GM18909 (cell line): ENCODE measurements around the gene KCTD14.
"Not testable (repeated sequence)": the region's sequence is repeated elsewhere in the genome, so short reads cannot be mapped to it uniquely, and the experiment has no call there.

Experiments used
- ATAC-seq: cut with Tn5 transposase; IDR thresholded peaks from one replicate; pipeline ENCODE4 v1.9.1; 2021; ENCODE audit warnings: mild to moderate bottlenecking; ENCODE audit not compliant: unreplicated experiment, poor library complexity

The KCTD14 gene

DNA sequence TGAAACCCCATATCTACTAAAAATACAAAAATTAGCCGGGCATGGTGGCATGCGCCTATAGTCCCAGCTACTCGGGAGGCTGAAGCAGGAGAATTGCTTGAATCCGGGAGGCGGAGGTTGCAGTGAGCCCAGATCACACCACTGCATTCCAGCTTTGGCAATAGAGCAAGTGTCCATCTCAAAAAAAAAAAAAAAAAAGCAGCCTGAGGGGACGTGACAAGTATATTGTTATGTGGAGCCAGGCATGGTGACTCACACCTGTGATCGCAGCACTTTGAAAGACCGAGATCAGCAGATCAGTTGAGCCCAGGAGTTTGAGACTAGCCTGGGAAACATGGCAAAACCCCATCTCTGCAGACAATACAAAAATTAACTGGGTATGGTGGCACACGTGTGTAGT lies 5.3 kb upstream of the KCTD14 start:
- ATAC-seq: not testable (repeated sequence)

DNA sequence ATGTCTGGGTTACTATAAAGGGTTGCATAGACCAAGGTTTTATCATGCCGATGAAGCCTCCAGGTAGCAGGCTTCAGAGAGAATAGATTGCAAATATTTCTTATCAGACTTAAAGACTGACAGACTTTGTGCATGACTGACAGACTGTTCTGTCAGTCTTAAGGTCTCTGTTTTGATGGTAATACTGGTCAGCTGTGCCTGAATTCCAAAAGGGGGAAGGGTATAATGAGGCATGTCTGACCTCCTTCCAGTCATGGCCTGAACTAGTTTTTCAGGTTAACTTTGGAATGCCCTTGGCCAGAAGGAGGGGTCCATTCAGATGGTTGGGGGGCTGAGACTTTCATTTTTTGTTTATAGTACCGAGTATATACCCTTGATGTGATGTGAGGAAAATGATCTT lies 4.7 kb upstream of the KCTD14 start:
- ATAC-seq: no peak

DNA sequence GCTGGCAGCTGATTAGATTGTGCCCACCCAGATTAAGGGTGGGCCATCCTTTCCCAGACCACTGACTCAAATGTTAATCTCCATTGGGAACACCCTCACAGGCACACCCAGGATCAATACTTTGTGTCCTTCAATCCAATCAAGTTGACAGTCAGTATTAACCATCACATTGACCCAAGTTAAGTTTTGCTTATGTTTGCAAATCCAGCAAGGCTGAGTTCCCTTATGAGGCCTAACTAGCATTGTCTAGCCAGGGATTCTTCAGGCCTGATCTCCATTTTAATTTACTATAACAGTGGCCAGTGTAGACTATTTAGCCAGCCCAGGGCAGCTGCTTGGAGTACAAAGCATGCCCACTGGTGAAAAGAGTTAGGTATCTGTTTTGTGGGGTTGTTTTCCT lies 2.3 kb upstream of the KCTD14 start:
- no peak for ATAC-seq

- no peak for ATAC-seq
Measured at GRCh38 chr11:78023426-78023825, 350 bp upstream of the KCTD14 start.

DNA sequence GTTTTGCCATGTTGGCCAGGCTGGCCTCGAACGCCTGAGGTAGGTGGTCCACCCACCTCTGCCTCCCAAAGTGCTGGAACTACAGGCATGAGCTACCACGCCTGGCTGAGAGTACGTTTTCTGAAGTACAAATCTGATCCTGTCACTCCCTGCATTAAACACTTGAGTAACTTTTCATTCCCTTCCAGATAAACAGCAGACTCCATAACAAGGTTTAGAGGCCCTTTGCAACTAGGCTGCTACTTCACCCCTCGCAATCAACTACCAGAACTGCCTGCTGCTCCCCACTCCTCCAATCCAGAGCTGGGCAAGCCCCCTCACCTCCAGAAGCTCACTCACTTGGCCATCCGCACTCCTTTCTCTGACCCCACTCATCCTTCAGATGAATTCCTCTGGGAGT lies 1.5 kb downstream of the KCTD14 start:
- no peak for ATAC-seq

GRCh38 chr11:78020246-78020645 lies 2.8 kb downstream of the KCTD14 start:
- no peak for ATAC-seq

DNA sequence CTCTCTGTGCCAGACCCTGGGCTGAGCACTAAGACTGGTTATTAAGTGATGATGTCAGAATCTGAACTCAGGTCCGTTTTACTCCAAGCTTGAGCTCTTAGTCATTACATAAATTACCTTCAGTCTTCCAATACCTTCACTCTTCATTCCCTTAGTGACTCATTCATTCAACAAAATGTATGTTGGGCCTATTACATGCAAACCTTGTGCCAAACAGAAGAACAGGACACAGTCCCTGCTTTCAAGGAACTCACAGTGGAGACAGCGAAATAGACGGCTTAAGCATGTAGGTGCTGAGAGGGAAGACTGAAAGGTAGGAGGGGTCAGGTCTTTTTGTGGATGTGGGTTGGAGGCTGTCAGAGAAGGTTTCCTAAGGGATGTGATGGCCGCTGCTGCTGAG lies 3.3 kb downstream of the KCTD14 start:
- ATAC-seq: no peak

GRCh38 chr11:78015878-78016277 lies 7.2 kb downstream of the KCTD14 start:
- no peak for ATAC-seq

DNA sequence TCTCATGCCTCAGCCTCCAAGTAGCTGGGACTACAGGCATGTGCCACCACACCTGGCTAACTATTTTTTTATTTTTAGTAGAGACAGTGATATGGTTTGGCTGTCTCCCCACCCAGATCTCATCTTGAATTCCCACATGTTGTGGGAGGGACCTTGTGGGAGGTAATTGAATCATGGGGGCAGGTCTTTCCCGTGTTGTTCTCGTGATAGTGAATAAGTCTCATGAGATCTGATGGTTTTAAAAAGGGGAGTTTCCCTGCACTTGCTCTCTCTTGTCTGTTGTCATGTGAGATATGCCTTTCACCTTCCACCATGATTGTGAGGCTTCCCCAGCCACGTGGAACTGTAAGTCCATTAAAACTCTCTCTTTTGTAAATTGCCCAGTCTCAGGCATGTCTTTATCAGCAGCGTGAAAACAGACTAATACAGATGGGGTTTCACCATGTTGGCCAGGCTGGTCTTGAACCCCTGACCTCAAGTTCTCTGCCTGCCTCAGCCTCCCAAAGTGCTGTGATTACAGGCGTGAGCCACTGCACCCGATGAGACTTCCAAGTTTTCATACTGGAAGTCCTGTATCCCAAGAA lies 8.0 kb downstream of the KCTD14 start:
- ATAC-seq: not testable (repeated sequence)

GRCh38 chr11:78011301-78011700 lies 11.8 kb downstream of the KCTD14 start:
- no peak for ATAC-seq

DNA sequence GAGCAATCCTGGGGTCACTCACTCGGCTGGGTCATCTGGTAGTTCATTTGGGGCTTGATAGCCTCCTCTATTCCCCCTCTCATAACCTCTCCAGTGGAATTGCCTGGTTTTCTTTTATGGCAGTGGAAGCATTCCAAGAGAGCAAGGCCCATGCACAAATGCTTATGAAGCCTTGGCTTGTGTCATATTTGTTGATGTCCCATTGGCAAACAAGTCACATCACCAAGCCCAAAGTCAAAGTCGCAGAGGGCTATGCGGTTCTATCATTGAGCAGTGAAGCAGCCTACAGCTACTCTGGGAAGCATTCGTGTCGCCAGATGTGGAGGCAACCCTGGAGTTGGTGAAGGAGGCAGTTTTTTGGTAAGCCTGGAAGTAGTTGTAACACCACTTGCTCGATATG lies 12.3 kb downstream of the KCTD14 start:
- no peak for ATAC-seq

- no peak for ATAC-seq
Measured at GRCh38 chr11:78010304-78010703, 12.8 kb downstream of the KCTD14 start.

GRCh38 chr11:78009062-78009461 lies 14.0 kb downstream of the KCTD14 start:
- no peak for ATAC-seq

- ATAC-seq: peak; percentile 73
Measured at GRCh38 chr11:78000193-78000592, 22.9 kb downstream of the KCTD14 start.

DNA sequence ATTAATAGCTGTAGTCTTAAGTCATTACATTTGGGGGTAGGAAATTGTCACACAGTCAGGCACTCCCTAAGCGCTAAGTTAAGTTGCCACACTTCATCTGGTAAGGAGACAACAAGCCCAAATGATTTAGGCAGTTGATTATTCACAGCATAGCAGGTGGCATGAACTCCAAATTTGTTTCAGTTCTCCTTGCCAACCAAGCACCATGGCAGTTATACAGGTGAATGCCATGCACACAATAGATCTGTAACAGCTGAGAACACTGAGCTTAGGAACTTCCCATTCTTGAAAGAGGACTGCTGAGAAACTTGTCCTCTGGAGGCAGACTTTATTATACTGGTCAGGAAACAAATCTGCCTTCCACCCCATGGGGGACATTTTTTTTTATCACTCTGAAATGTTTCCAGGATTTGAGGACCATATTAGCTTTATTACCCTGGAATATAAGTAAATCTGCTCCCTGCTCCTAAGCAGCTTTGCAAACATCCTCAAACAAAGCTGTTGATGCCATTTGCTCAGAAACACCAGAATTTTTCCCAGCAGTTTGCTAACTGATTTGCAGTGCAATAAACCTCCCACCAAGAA lies 23.5 kb downstream of the KCTD14 start:
- ATAC-seq: no peak

DNA sequence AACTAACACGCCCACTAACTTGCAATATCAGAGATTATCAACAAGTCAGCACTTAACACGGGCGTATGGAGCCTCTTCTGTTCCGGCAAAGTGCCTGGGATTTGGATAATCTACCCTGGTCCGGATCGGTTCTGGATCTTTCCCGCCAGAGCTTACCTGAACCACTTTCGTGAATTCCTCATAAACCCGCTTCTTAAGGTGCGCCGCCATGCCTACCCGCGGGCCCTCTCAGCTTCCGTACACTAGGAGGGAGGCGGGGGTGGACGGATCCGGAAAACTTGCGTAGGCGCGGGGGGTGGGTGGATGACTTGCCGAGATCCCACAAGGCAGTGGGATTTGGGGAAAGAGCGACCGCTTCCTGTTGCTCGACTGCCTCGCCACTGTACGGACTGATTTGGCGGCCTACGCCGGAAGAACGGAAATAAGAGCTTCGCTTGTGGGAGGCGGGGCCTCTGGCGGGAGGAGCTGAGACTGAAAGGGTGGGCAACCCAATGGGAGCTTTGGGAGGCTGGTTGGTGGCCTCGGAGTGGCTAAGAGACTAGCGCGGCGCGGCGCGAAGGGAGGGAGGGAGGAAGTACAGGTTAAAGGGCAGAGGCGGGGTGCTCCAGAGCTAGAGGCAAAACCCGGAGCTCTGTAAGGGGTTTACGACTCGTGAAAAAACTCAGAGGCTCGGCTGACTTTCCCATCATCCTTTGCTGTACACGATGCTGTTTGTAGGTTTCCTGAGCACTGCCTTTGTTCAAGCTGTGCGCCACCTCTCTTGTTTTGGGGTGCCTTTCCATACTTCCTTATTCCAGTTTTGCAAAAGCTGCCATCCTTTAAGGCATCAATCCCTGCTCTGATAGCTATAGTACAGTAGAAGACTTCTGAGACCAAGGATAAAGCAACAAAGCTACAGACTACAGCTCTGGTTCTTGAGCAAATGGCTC lies 28.4 kb downstream of the KCTD14 start, which contains the start of gene INTS4:
Gene INTS4 (minus strand): TSS at position 235 of the 929 bp plus-strand sequence. CDS start 25 bp downstream, at position 210.
- ATAC-seq: peak; percentile 98

DNA sequence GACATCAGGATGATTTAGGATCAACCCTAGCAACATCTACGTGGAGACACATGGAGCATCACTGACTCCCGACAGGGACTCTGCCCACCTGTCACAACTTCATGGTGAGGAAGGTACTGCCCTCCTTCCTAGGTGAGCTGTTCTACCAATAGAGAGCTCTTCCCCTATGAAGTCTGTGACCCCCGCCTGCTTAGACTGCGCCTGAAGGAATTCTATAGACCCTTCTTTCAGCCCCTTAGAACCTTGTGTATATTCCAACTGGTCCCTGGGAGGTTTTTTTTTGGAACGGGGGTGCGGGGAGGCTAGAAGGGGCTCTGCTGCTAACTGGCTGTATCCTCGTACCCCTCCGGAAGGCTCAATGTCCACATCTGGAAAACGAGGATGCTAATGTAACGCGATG lies 29.2 kb downstream of the KCTD14 start:
- no peak for ATAC-seq

GRCh38 chr11:77990981-77991380 lies 32.1 kb downstream of the KCTD14 start:
- ATAC-seq: no peak

DNA sequence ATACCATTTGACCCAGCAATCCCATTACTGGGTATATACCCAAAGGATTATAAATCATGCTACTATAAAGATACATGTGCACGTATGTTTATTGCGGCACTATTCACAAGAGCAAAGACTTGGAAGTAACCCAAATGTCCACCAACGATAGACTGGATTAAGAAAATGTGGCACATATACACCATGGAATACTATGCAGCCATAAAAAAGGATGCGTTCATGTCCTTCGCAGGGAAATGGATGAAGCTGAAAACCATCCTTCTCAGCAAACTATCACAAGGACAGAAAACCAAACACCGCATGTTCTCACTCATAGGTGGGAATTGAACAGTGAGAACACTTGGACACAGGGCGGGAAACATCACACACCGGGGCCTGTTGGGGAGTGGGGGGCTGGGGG lies 36.6 kb downstream of the KCTD14 start:
- ATAC-seq: not testable (repeated sequence)

GRCh38 chr11:77981346-77981947 lies 41.6 kb downstream of the KCTD14 start:
- no peak for ATAC-seq

DNA sequence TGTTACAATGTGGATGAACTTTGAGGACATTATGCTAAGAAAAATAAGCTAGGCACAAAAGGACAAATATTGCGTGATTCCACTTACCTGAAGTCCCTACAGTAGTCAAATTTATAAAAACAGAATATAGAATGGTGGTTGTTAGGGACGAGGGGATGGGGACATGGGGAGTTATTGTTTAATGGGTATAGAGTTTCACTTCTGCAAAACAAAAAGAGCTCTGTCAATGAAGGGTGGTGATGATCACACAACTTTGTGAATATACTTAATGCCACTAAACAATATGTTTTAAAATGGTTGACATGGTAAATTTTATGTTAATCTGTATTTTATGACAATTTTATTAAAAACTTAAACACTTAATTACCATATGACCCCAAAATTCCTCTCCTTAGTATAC lies 54.7 kb downstream of the KCTD14 start:
- peak; percentile 76 for ATAC-seq
